Stimulated activated CD4-positive, alpha-beta T cell treated with anti-CD3 and anti-CD28 coated beads, Interleukin-2, amount 100 ng/mL, for 24 hours (primary cell): Measurements from ENCODE around the gene DNAJC13.
"Not testable (repeated sequence)": the region's sequence is repeated elsewhere in the genome, so short reads cannot be mapped to it uniquely, and the experiment has no call there.

Experiments used
- DNase-seq, 2 donors: peaks; one replicate each; pipeline ENCODE4 v3.0.0-alpha.2; 2020

DNAJC13 gene

DNA sequence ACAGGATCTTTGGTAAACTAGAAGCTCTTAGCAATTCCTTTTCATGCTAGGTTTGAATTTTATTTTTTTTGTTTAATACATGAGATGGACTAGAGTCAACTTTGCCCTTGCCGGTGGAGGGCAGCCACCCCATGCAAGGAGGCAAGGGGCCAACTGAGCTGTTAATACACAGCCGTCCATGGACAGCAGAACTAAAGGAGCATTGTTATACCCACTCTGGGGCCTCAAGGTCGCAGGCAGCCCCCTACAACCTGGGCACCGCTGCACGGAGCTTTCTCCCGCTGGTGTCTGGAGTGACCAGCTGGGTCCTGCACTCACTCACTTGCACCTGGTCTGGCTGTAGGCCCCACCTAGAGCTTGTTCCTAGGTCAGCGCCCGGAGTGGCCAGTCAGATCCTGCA is 131.9 kb downstream of the DNAJC13 start:
- no peak for DNase-seq

DNA sequence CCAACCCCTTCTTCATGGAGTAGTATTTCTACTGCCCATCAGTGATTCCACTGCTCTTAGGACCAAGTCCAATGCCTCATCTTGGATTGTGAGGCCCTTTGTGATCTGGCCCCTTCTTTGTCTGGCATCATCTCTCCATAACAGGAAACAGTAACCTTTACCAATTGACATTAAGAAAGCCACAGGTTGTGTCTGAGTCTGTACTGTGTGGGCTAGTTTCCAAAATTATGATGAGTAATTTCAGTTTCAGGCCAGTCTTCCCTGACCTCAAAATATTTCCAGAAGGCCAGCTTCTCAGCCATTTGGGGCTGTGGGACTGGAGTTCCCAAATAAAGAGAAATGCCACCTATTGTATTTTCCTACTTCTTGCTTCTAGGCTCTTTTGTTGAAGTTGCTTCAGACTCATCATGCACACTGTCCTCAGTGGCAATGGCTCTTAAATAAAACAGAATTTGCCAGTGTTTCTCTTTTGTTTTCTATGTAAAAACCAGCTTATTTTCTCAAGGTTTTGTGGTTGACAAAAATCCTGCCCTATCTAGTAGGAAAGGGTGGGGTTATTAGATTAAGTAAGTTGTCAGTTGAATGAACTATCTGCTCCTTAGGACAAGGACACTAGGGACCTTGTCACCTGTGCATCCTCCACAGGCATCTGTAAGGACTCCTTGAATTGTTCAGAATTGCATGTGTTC is 132.7 kb downstream of the DNAJC13 start:
- no peak for DNase-seq

GRCh38 chr3:132550579-132551305 is 133.4 kb downstream of the DNAJC13 start:
- no peak for DNase-seq

DNA sequence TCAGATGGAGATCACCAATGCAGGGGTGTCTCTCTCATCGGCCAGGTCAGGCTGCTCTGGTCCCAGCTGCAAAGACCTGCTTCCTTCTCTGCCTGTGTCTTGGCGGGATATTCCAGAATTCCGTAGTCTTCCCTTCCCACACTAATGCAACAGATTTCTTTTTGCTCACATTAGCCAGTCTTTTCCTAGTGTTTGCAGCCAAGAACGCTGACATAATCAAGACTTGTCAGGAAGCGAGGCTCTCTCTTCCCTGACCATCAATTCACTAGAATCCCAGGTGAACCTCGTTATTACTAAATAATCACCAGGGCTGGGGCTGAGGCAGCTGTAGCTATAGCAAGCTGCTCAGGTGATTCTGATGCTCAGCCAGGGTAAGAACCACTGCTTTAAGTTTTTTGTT is 136.5 kb downstream of the DNAJC13 start:
- no peak for DNase-seq

- DNase-seq, result no peak
These were observed 137.1 kb downstream of the DNAJC13 start for GRCh38 chr3:132554437-132554836.

GRCh38 chr3:132555306-132556035 is 138.2 kb downstream of the DNAJC13 start:
- DNase-seq, result no peak

DNA sequence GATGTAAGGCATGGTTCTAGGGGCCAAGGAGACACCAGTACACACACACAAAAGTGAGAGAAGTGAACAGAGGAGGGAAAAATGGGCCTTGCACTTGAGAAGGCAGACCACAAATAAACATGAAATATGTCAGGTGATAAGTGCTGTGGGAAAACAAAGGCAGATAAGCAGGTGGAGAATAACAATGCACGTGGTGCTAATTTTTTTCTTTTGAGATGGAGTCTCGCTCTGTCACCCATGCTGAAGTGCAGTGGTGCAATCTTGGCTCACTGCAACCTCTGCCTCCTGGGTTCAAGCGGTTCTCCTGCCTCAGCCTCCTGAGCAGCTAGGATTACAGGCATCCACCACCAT is 138.7 kb downstream of the DNAJC13 start:
- not testable (repeated sequence) for DNase-seq

- DNase-seq, result no peak
These were observed 139.3 kb downstream of the DNAJC13 start for GRCh38 chr3:132556508-132557159.

GRCh38 chr3:132561003-132561402 is 143.7 kb downstream of the DNAJC13 start:
- no peak for DNase-seq

- DNase-seq, result no peak
These were observed 146.2 kb downstream of the DNAJC13 start for GRCh38 chr3:132563420-132564069.

- no peak for DNase-seq
These were observed 146.8 kb downstream of the DNAJC13 start for GRCh38 chr3:132564070-132564465.

DNA sequence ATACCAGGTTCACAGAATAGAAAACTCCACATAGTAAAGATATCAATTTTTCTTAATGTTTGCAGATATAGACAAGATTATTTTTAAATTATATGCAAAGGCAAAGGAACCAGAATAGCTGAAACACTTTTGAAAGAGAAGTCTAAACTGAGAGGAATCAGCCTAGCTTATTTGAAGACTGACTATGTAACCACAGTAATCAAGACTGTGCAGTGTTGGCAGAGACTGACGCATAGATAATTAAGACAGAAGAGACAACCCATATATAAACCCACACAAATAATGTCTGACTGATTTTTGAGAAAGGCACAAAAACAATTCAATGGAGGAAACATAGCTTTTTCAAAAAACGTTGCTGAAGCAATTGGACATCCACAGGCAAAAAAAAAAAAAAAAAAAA is 151.1 kb downstream of the DNAJC13 start:
- DNase-seq, result no peak

DNA sequence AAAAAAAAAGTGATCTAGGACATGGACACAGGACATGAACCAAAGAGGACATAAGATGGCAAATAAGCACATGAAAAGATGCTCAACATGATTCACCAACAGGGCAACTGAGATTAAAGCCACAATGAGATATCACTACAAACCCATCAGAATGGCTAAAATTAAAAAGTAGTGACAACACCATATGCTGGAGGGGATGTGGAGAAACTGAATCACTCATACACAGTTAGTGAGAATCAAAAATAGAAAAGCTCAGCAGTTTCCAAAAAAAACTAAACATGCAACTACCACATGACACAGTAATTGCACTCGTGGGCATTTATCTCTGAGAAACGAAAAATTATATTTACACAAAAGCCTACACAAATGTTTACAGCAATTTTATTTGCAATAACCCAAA is 151.9 kb downstream of the DNAJC13 start:
- no peak for DNase-seq

GRCh38 chr3:132569580-132569979 is 152.3 kb downstream of the DNAJC13 start:
- no peak for DNase-seq

GRCh38 chr3:132570016-132570415 is 152.7 kb downstream of the DNAJC13 start:
- no peak for DNase-seq

DNA sequence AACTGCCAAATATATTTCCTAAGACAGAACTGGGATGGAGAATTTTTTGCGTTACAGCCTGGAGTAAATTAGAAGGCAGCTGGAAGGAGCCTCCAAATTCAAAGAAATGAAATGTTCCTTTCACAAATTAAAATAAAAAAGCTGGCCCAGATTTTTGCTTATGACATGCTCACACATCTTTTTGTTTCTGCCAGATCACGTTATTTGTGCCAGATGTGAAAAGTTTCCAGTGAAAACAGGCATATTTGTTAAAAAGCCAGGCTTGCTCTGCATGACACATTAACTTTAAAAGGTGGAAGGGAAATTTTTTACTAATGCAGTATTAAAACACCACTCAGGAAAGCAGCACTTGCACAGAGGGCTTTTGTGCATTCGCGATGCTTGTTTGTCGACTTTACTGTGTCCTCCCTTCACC is 156.5 kb downstream of the DNAJC13 start:
- DNase-seq, result no peak

- no peak for DNase-seq
These were observed 170.1 kb downstream of the DNAJC13 start for GRCh38 chr3:132587401-132587800.
